Body of pancreas (tissue), 4 donors: ENCODE results near the gene HOXD3. TPM values are rescaled to one million over a fixed set of nuclear protein-coding genes. Genes with fewer than 3 reads are reported as not detected.

Experiments
- ATAC-seq: fragments of 150-250 bp; one replicate; pipeline ENCODE4 v1.9.1; 2016
- DNase-seq, 4 donors: peaks; one replicate each; pipeline ENCODE4 v3.0.0-alpha.2; 2019
- H3K27ac ChIP-seq, 4 donors: fragments of 200-600 bp; sonication (generic); 1 replicate in 3 of 4; 2 replicates in 1 of 4; pipeline versions ENCODE4 v1.5.1 to v1.6.1; 2016 to 2019; ENCODE audit warnings: mild to moderate bottlenecking in 1 of 4, mixed read lengths in 1 of 4, moderate library complexity in 1 of 4
- H3K27me3 ChIP-seq, 2 donors: fragments of 200-600 bp; sonication (generic); one replicate each; pipeline ENCODE4 v1.6.0; 2016; ENCODE audit warnings: mild to moderate bottlenecking in 1 of 2
- H3K36me3 ChIP-seq, 2 donors: fragments of 200-600 bp; sonication (generic); replicated peaks in 1 of 2; 2 replicates each; pipeline ENCODE4 v1.5.1; 2016; ENCODE audit warnings: low read depth in 2 of 2; ENCODE audit not compliant: insufficient read depth in 1 of 2
- H3K4me1 ChIP-seq: fragments of 200-600 bp; sonication (generic); one replicate; pipeline ENCODE4 v1.6.0; 2016
- H3K4me3 ChIP-seq, 2 donors: fragments of 200-600 bp; sonication (generic); 1 replicate in 1 of 2; 2 replicates in 1 of 2; pipeline ENCODE4 v1.5.1; 2016 to 2019
- H3K9me3 ChIP-seq, 3 donors: fragments of 200-600 bp; sonication (generic); 1 replicate in 2 of 3; 2 replicates in 1 of 3; pipeline ENCODE4 v1.5.1; 2016
- POLR2A ChIP-seq, 3 donors: fragments of 450-650 bp; IDR thresholded peaks; one replicate each; pipeline ENCODE4 v1.6.1; 2016; ENCODE audit warnings: antibody characterized with exemption in 3 of 3, mild to moderate bottlenecking in 2 of 3
- WGBS, 2 donors: methylation state at CpG; one replicate each; pipeline ENCODE4 v1.1.5; 2017; 5-methylcytosine and 5-hydroxymethylcytosine counted together
- intact Hi-C: fragments of 100-400 bp; cut with DNase I; formaldehyde crosslinking; loops from one replicate; pipeline ENCODE4 v1.15.1; 2023
- total RNA-seq, 2 donors: library from RNA; depleted of rRNA; stranded (reverse); fragments of >200 nt; gene quantifications; one replicate each; pipeline ENCODE4 v1.1.0, GENCODE V29; 2016
- TF ChIP-seq, protein P1 (sequence below), 7 experiments: fragments of 450-650 bp in 4 of 7; fragments of 200-600 bp in 3 of 7; sonication (generic) in 3 of 7; IDR thresholded peaks; one replicate each; pipeline ENCODE4 v1.5.1; 2016 to 2019; ENCODE audit warnings: antibody characterized with exemption in 7 of 7

The HOXD3 gene
- total RNA-seq, 2 donors from 2014 or later = 0.26 TPM; not detected in 1

DNA sequence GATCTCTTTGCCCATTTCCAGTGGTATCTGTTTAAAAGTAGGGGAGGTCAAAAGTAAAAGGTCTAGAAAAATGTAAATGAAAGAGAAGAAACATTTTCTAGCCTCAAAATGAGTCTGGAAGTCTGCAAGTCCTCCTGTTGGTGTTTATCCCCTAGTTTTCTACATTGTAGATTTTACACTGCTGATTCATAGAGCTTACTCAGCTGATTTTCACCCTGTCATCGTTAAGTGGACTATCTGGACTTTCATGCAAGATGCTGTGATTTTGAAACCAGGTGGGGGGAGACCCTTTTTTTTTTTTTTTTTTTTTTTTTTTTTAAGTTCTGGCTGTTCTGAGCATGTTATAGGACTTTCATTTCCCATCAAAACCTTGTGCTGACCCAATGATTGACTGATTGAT lies 10.3 kb downstream of the HOXD3 start:
- Histone ChIP-seq H3K4me3 (no peak overlapping the region), H3K27ac (no peak overlapping the region), H3K27me3 (peaks cover 0 to 39% of the 10 kb centered on the region in 2 donors), H3K36me3 (no peaks in the 10 kb centered on the region), H3K4me1 (peaks cover 18% of the 10 kb centered on the region), H3K9me3 (no peaks in the 10 kb centered on the region)
- no peak for DNase-seq
- TF ChIP-seq, protein P1, sequence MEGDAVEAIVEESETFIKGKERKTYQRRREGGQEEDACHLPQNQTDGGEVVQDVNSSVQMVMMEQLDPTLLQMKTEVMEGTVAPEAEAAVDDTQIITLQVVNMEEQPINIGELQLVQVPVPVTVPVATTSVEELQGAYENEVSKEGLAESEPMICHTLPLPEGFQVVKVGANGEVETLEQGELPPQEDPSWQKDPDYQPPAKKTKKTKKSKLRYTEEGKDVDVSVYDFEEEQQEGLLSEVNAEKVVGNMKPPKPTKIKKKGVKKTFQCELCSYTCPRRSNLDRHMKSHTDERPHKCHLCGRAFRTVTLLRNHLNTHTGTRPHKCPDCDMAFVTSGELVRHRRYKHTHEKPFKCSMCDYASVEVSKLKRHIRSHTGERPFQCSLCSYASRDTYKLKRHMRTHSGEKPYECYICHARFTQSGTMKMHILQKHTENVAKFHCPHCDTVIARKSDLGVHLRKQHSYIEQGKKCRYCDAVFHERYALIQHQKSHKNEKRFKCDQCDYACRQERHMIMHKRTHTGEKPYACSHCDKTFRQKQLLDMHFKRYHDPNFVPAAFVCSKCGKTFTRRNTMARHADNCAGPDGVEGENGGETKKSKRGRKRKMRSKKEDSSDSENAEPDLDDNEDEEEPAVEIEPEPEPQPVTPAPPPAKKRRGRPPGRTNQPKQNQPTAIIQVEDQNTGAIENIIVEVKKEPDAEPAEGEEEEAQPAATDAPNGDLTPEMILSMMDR (IDR thresholded peaks at IDR 0.05) = no peak
- no peak for TF ChIP-seq POLR2A (IDR thresholded peaks at IDR 0.05)
- intact Hi-C loops = no loop called here
- no peak for ATAC-seq
- 39 to 81% methylated on average over 1 of the region's 1 CpG for WGBS, 2 donors

GRCh38 chr2:176169181-176169580 lies 12.1 kb downstream of the HOXD3 start:
- 55 to 57% methylated on average over 3 to 5 of the region's 5 CpGs for WGBS, 2 donors
- H3K4me3 ChIP-seq = no peak overlapping the region
- no peak for TF ChIP-seq POLR2A (IDR thresholded peaks at IDR 0.05)
- TF ChIP-seq, protein P1 (IDR thresholded peaks at IDR 0.05) = no peak
- ATAC-seq = no peak
- DNase-seq = no peak
- H3K27me3 ChIP-seq = peaks cover 0 to 35% of the 10 kb centered on the region in 2 donors
- peaks cover 19% of the 10 kb centered on the region for H3K4me1 ChIP-seq
- no peaks in the 10 kb centered on the region for H3K36me3 ChIP-seq
- H3K27ac ChIP-seq = no peak overlapping the region
- intact Hi-C loops = no loop called here
- H3K9me3 ChIP-seq = no peaks in the 10 kb centered on the region

DNA sequence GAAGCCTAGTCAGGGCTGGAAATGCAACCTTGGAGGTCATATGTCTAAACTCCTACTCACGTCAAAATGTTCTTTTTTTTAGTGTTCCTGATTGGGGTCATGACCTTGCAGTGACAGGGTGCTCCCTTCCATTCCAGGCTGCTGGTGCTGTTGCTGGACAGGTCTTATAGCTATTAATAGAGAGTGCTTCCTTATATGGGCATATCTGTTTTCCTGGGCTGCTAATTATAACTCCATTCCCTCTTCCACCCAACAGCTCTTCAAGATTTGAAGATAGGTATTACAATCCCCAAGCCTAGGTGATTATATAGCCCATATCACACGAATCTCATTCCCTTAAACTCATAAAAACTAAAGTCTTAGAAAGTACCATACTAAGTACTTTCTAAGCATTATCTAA lies 12.6 kb downstream of the HOXD3 start:
- 45 to 79% methylated on average over 2 of the region's 2 CpGs for WGBS, 2 donors
- H3K9me3 ChIP-seq = no peaks in the 10 kb centered on the region
- intact Hi-C loops = no loop called here
- H3K4me1 ChIP-seq = peaks cover 21% of the 10 kb centered on the region
- no peak for DNase-seq
- no peaks in the 10 kb centered on the region for H3K36me3 ChIP-seq
- H3K27me3 ChIP-seq = peaks cover 0 to 38% of the 10 kb centered on the region in 2 donors
- no peak overlapping the region for H3K4me3 ChIP-seq
- ATAC-seq = no peak
- H3K27ac ChIP-seq = no peak overlapping the region
- no peak for TF ChIP-seq POLR2A (IDR thresholded peaks at IDR 0.05)
- TF ChIP-seq, protein P1 (IDR thresholded peaks at IDR 0.05) = no peak

- DNase-seq (no peak), ATAC-seq (no peak)
- Histone ChIP-seq H3K36me3 (no peaks in the 10 kb centered on the region), H3K27ac (no peak overlapping the region), H3K4me1 (peaks cover 18% of the 10 kb centered on the region), H3K4me3 (no peak overlapping the region), H3K9me3 (no peaks in the 10 kb centered on the region), H3K27me3 (peaks cover 0 to 37% of the 10 kb centered on the region in 2 donors)
- 83 to 88% methylated on average over 1 of the region's 1 CpG for WGBS, 2 donors
- TF ChIP-seq POLR2A (IDR thresholded peaks at IDR 0.05) = no peak
- TF ChIP-seq, protein P1 (IDR thresholded peaks at IDR 0.05) = no peak
- intact Hi-C loops = no loop called here
Observed at GRCh38 chr2:176170602-176171305, 13.6 kb downstream of the HOXD3 start.
